ENCODE measurements around the gene NXN.
"Not testable (repeated sequence)": the region's sequence is repeated elsewhere in the genome, so short reads cannot be mapped to it uniquely, and the experiment has no call there.

The NXN gene

DNA sequence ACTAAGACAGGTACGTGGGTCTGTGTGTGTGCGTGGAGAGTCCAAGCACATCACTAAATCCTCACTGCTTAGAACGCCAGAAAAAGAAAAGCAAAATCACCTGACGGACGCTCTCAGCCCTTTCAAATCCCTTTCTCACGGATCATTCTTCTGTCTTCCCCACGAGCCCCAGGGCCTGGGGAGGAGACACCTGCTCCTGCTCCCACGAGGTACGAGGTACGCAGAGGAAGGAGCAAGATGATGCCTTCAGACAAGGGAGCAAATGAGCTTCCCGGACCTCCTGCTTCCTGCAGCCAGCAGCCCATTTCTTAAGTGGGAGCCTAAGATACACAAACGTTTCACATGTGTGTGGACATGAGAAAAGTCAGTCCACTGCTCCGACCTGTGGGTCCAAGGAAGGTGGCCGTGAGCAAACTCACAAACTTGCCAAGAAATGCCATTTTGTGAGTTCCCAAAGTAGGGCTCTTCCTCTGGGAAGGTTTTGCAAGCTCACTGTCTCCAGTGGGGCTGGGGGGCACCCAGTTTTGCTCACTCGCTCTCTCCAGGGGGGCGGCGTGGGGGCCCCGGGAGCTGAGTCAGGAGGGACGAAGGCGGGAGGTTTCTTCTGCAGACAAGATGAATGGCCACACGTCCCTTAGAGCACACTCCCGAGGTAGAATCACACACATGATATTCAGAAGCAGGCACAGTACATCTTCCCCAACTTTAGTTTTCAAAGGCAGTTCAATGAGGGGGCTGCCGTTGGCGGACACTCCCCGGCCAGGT is 129.3 kb downstream of the NXN start:
- in situ Hi-C loops (cut with MboI; ENCODE audit: low pct_unique_long_range_greater_than_20kb, low sequenced_read_pairs, unreplicated experiment): no loop called here
- TF ChIP-seq, protein P1, sequence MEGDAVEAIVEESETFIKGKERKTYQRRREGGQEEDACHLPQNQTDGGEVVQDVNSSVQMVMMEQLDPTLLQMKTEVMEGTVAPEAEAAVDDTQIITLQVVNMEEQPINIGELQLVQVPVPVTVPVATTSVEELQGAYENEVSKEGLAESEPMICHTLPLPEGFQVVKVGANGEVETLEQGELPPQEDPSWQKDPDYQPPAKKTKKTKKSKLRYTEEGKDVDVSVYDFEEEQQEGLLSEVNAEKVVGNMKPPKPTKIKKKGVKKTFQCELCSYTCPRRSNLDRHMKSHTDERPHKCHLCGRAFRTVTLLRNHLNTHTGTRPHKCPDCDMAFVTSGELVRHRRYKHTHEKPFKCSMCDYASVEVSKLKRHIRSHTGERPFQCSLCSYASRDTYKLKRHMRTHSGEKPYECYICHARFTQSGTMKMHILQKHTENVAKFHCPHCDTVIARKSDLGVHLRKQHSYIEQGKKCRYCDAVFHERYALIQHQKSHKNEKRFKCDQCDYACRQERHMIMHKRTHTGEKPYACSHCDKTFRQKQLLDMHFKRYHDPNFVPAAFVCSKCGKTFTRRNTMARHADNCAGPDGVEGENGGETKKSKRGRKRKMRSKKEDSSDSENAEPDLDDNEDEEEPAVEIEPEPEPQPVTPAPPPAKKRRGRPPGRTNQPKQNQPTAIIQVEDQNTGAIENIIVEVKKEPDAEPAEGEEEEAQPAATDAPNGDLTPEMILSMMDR (IDR thresholded peaks at IDR 0.05; ENCODE audit: extremely low read depth, insufficient read depth, missing control alignments): no peak
- no peak for DNase-seq (ENCODE audit: low spot score)

DNA sequence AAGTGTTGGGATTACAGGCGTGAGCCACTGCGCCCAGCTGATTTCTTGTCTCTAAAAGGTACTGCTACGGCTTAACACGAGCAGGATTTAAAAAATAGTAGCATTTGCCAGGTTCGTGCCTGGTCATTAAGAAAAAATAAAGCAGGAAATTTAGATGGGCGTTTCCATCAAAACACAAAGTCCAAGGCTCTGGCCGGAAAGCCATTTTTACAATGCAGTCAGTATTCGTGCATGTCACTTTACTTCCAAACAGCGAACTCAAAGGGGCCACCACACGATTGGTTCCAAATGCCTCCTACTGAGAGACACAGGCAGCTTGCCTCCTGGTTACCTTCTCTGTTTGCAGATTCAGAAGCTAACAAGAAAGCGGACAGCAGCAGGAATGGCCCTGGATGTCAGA is 131.2 kb downstream of the NXN start:
- TF ChIP-seq, protein P1 (IDR thresholded peaks at IDR 0.05; ENCODE audit: extremely low read depth, insufficient read depth, missing control alignments): no peak
- DNase-seq (ENCODE audit: low spot score): no peak
- in situ Hi-C loops (cut with MboI; ENCODE audit: low pct_unique_long_range_greater_than_20kb, low sequenced_read_pairs, unreplicated experiment): no loop called here

DNA sequence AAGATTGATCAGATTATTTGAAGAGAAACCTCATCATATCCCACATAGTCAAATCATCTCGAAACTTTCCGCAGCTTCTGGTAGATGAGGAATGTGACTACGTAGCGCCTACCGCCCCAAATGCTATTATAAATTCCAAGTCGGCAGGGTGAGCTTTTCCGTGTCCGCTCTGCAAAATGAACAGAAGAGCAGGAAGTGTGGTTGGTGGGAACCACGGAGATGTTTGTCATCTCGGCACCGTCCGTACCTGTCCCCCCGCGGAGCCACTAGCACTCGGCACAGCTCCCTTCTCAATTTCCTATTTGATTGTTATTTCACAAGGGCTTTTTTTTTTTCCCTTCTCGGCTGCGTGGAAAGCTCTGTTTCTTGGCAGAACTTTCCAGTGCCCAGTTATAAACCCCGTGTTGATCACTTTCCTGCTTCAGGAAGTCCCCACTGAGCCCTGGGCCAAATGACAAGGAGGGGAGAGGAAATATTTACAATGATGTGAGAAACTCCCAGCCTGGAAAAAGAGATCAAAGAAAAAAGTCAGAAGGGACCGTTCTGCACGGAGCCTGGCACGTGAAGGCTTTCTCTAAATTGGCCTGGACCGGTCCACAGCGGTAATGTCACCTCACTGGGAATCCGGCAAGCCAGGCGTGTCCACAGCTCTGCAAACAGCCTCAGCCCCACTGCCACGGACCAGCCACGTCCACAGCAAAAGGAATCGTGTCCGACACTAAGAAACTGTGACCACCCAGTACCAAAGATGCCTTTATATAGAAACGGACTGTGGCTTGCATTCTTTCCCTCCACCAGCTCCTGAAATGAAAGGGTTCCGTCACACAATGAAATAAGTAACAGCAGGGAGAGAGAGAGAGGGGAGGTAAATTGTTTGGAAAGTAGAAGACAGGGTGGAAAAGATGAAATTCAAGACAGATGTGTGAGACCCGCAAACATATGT is 132.4 kb downstream of the NXN start:
- no peak for DNase-seq (ENCODE audit: low spot score)
- in situ Hi-C loops (cut with MboI; ENCODE audit: low pct_unique_long_range_greater_than_20kb, low sequenced_read_pairs, unreplicated experiment): no loop called here
- TF ChIP-seq, protein P1 (IDR thresholded peaks at IDR 0.05; ENCODE audit: extremely low read depth, insufficient read depth, missing control alignments): no peak

DNA sequence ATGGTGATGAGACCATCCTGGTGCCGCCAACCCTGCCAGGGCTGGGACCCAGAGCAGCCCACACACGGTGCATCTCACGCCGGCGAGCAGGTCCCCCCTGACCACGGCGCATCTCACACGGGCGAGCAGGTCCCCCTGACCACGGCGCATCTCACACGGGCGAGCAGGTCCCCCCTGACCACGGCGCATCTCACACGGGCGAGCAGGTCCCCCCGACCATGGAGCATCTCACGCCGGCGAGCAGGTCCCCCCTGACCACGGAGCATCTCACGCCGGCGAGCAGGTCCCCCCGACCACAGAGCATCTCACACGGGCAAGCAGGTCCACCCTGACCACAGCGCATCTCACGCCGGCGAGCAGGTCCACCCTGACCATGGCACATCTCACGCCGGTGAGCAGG is 138.3 kb downstream of the NXN start:
- no peak for DNase-seq (ENCODE audit: low spot score)
- TF ChIP-seq, protein P1 (IDR thresholded peaks at IDR 0.05; ENCODE audit: extremely low read depth, insufficient read depth, missing control alignments): no peak
- in situ Hi-C loops (cut with MboI; ENCODE audit: low pct_unique_long_range_greater_than_20kb, low sequenced_read_pairs, unreplicated experiment): no loop called here

DNA sequence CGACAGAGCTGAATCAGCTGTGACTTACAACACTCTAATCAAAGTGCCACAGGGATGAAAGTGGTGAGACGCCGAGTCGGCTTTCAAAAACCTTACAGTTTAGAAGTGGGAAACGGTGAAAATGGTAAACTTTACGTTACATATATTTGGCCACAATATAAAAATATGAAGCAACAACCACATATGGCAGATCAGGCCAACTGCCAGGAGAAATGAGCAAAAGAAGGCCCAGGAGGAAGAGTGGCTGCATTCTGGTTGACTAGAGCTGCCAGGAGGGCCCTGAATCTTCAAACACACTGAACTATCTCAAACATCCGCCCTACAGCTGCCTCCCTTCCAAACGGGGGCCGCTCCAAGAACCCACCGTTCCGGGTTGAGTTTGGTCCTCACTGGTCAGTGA is 141.1 kb downstream of the NXN start:
- in situ Hi-C loops (cut with MboI; ENCODE audit: low pct_unique_long_range_greater_than_20kb, low sequenced_read_pairs, unreplicated experiment): no loop called here
- TF ChIP-seq, protein P1 (IDR thresholded peaks at IDR 0.05; ENCODE audit: extremely low read depth, insufficient read depth, missing control alignments): no peak
- DNase-seq (ENCODE audit: low spot score): no peak

DNA sequence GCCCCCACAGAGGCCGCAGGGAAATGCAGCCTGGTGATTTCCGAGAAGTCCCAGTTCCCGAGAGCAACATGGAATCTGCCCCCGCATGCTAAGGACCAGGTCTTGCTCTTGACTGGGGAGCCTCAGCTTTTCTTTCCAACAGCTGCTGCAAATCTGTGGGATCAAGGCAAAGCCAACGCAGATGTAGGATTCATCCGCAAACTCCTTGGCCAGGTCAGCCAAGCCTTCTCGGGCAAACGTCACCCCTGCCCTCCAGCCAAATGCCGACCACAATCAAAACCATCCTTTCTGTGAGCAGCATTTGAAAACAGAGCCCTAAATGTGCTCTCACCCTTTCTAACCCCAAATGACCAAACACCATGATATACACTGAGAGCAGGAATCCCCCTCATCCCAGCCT is 143.4 kb downstream of the NXN start:
- in situ Hi-C loops (cut with MboI; ENCODE audit: low pct_unique_long_range_greater_than_20kb, low sequenced_read_pairs, unreplicated experiment): no loop called here
- no peak for DNase-seq (ENCODE audit: low spot score)
- TF ChIP-seq, protein P1 (IDR thresholded peaks at IDR 0.05; ENCODE audit: extremely low read depth, insufficient read depth, missing control alignments): no peak

DNA sequence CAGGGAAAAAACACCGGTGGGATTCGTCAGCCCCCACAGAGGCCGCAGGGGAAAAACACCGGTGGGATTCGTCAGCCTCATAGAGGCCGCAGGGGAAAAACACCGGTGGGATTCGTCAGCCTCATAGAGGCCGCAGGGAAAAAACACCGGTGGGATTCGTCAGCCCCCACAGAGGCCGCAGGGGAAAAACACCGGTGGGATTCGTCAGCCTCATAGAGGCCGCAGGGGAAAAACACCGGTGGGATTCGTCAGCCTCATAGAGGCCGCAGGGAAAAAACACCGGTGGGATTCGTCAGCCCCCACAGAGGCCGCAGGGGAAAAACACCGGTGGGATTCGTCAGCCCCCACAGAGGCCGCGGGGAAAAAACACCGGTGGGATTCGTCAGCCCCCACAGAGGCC is 143.9 kb downstream of the NXN start:
- DNase-seq (ENCODE audit: low spot score); in situ Hi-C loops (cut with MboI; ENCODE audit: low pct_unique_long_range_greater_than_20kb, low sequenced_read_pairs, unreplicated experiment): not testable (repeated sequence)
